Erythroblast (primary cell): Measurements from ENCODE around the gene GALK2.

ENCODE experiments used
- GATA1 ChIP-seq: IDR thresholded peaks from 2 replicates; pipeline ENCODE4 v1.6.1; 2011; ENCODE audit warnings: low read depth, mild to moderate bottlenecking, control low read depth, low read length, moderate library complexity
- POLR2A ChIP-seq: IDR thresholded peaks from 2 replicates; pipeline ENCODE4 v1.6.1; 2011; ENCODE audit warnings: mild to moderate bottlenecking, low read length

DNA sequence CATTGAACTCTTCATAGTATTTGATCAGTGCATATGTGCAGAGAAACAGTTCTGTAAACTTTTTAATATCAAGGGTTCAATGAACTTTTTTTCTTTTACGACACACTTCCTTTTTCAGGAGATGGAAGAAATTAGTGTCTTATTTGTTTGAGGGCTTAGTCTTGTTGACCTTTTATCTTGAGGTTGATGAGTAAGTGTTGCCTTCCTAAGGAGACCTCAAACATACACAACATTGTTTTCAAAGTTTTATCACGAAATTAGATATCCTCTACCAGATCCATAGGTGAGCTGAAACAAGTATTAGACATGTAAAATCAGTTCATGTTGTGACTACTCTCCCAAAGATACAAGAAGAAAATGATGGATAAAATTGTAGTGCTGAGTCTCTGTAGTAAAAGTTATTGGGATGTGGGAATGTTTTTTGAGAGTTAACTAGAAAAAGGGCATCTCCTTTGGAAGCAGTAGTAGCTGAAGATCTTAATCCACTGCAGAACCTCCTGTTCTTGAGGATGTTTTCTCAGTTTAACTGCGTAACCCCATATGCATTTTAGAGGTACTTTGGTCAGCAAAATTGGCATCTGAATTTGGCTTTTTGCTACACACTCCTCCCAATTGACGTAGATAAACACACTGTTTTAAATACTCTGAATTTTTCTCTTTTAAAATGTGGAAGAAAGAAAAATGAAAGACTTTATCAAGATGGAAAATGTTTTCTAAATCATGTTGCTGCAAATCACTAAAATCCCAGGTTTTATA, 116.8 kb downstream of the GALK2 start:
- no peak for TF ChIP-seq POLR2A
- no peak for TF ChIP-seq GATA1
